Osteoblast (primary cell): ENCODE results near the gene PSMD9. TPM values are rescaled to one million over a fixed set of nuclear protein-coding genes. Genes with fewer than 3 reads are reported as not detected.

Experiments
- DNase-seq: peaks from one replicate; pipeline ENCODE4 v3.0.0; 2011; ENCODE audit warnings: low spot score, mixed read lengths; ENCODE audit not compliant: insufficient read length; ENCODE audit errors: missing footprints
- H2AFZ ChIP-seq: 2 replicates; pipeline ENCODE4 v1.6.0; 2011; ENCODE audit warnings: mild to moderate bottlenecking, low read length
- H3K27ac ChIP-seq: 2 replicates; pipeline ENCODE4 v1.5.1; 2011; ENCODE audit warnings: mild to moderate bottlenecking, low read depth, low read length, moderate library complexity
- H3K27me3 ChIP-seq: 2 replicates; pipeline ENCODE4 v1.6.0; 2012; ENCODE audit warnings: mild to moderate bottlenecking, control low read depth, inconsistent platforms, low read length, moderate library complexity; ENCODE audit not compliant: insufficient read depth
- H3K36me3 ChIP-seq: 2 replicates; pipeline ENCODE4 v1.5.1; 2011; ENCODE audit warnings: mild to moderate bottlenecking, low read length, control low read depth, moderate library complexity; ENCODE audit not compliant: insufficient read depth
- H3K4me1 ChIP-seq: 2 replicates; pipeline ENCODE4 v1.5.1; 2011; ENCODE audit warnings: mild to moderate bottlenecking, low read length, control low read depth, moderate library complexity; ENCODE audit not compliant: insufficient read depth
- H3K4me2 ChIP-seq: 2 replicates; pipeline ENCODE4 v1.6.0; 2011; ENCODE audit warnings: mild to moderate bottlenecking, low read length; ENCODE audit not compliant: insufficient read depth
- H3K4me3 ChIP-seq: fragments of 200-600 bp; sonication (generic); 3 replicates; pipeline ENCODE4 v1.5.1; 2012; ENCODE audit warnings: mild to moderate bottlenecking, low read length, inconsistent platforms; ENCODE audit not compliant: insufficient read depth
- H3K79me2 ChIP-seq: 2 replicates; pipeline ENCODE4 v1.6.0; 2012; ENCODE audit warnings: mild to moderate bottlenecking, low read length, control low read depth, inconsistent platforms; ENCODE audit not compliant: insufficient read depth
- H3K9me3 ChIP-seq: 2 replicates; pipeline ENCODE4 v1.5.1; 2011; ENCODE audit warnings: low read depth, low read length, control low read depth
- H4K20me1 ChIP-seq: 2 replicates; pipeline ENCODE4 v1.6.0; 2012; ENCODE audit warnings: mild to moderate bottlenecking, low read length, control low read depth; ENCODE audit not compliant: insufficient read depth
- total RNA-seq: library from RNA; depleted of rRNA; stranded (reverse); fragments of >200 nt; gene quantifications from 2 replicates; pipeline ENCODE4 v1.2.3, GENCODE V29; 2012
- TF ChIP-seq, protein P1 (sequence below): IDR thresholded peaks from 2 replicates; pipeline ENCODE4 v1.5.1; 2011; ENCODE audit warnings: mild to moderate bottlenecking, low read depth, low read length, moderate library complexity; ENCODE audit errors: extremely low read depth

PSMD9 gene
- total RNA-seq, 1 donor: 29.7 TPM

DNA sequence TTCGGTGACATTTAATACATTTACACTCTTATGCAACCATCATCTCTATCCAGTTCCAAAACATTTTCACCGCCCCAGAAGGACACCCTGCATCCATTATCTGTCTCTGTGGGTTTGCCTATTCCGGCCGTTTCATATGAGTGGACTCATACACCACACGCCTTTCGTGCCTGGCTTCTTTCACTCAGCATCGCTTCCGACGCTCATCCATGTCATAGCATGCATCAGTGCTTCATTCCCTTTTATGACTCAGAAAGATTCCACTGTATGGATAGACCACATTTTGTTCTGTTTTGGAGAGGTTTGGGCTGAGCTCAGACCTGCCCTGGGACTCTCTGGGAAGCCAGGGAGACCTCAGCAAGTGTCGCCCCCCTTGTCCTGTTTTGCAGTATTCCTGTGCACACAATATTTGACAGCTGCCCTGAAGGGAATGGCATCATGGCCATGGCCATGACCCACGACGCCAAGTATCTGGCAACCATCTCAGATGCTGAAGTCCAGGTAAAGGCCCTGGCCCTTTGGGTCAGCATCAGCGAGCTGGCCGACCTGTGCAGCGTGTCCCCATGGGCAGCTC, 53.6 kb downstream of the PSMD9 start:
- TF ChIP-seq, protein P1, sequence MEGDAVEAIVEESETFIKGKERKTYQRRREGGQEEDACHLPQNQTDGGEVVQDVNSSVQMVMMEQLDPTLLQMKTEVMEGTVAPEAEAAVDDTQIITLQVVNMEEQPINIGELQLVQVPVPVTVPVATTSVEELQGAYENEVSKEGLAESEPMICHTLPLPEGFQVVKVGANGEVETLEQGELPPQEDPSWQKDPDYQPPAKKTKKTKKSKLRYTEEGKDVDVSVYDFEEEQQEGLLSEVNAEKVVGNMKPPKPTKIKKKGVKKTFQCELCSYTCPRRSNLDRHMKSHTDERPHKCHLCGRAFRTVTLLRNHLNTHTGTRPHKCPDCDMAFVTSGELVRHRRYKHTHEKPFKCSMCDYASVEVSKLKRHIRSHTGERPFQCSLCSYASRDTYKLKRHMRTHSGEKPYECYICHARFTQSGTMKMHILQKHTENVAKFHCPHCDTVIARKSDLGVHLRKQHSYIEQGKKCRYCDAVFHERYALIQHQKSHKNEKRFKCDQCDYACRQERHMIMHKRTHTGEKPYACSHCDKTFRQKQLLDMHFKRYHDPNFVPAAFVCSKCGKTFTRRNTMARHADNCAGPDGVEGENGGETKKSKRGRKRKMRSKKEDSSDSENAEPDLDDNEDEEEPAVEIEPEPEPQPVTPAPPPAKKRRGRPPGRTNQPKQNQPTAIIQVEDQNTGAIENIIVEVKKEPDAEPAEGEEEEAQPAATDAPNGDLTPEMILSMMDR: no peak
- Histone ChIP-seq H3K9me3 (no peaks in the 10 kb centered on the region), H3K4me3 (no peak overlapping the region), H3K36me3 (peaks cover 16% of the 10 kb centered on the region), H2AFZ (no peak overlapping the region), H3K4me1 (peaks cover 17% of the 10 kb centered on the region), H4K20me1 (no peaks in the 10 kb centered on the region), H3K27me3 (no peaks in the 10 kb centered on the region), H3K27ac (peak overlapping the region; percentile 92), H3K79me2 (no peaks in the 10 kb centered on the region), H3K4me2 (no peak overlapping the region)
- no peak for DNase-seq

DNA sequence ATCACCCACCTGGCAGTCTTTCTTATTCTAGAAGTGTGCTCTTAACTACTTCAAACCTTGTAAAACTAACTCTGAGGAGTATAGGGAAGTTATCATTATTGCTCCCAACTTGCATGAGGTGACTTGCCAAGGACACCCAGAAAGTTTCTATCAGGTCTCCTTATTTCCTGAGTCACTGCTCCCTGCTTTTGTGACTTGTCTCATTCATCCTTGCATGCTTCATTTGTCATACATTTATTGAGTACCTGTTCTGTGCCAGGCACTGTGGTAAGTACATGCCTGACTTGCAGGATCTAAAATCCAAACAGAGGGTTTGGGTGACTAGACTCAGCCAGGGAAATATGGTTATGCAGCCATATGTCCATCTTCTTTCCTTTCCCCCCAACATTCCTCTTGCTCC, 55.3 kb downstream of the PSMD9 start:
- no peaks in the 10 kb centered on the region for H3K27me3 ChIP-seq
- H3K27ac ChIP-seq: no peak overlapping the region
- peaks cover 8% of the 10 kb centered on the region for H3K36me3 ChIP-seq
- H3K4me2 ChIP-seq: no peak overlapping the region
- DNase-seq: no peak
- H3K4me3 ChIP-seq: no peak overlapping the region
- no peaks in the 10 kb centered on the region for H3K79me2 ChIP-seq
- no peaks in the 10 kb centered on the region for H3K9me3 ChIP-seq
- TF ChIP-seq, protein P1: no peak
- no peak overlapping the region for H2AFZ ChIP-seq
- H3K4me1 ChIP-seq: peaks cover 21% of the 10 kb centered on the region
- no peaks in the 10 kb centered on the region for H4K20me1 ChIP-seq

DNA sequence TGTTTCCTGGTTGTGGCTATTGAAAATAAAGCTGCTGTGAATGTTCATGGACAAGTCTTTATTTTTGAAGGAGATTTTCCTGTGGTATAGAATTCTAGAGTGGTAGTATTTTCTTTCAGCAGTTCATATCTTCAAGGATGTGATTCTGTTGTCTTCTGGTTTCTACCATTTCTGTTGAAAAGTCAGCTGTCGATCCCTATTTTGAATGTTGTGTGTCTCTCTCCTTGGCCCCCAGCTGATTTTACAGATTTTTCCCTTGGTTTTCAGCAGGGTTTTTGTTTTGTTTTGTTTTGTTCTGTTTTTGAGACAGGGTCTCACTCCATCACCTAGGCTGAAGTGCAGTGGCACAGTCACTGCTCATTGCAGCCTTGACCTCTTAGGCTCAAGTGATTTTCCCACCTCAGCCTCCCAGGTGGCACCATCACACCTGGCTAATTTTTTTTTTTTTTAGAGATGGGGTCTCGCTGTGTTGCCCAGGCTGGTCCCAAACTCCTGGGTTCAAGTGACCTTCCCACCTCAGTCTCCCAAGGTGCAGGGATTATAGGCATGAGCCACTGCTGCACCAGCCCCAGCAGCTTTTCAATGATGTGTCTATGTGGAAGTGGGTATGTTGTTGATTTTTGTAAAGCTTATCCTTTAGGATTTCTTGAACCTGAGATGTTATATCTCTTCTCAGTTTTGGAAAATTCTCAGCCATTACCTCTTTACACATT, 57.9 kb downstream of the PSMD9 start:
- H2AFZ ChIP-seq: no peak overlapping the region
- peaks cover 8% of the 10 kb centered on the region for H3K36me3 ChIP-seq
- H4K20me1 ChIP-seq: no peaks in the 10 kb centered on the region
- peaks cover 20% of the 10 kb centered on the region for H3K4me1 ChIP-seq
- no peaks in the 10 kb centered on the region for H3K79me2 ChIP-seq
- TF ChIP-seq, protein P1: no peak
- H3K9me3 ChIP-seq: no peaks in the 10 kb centered on the region
- H3K27me3 ChIP-seq: no peaks in the 10 kb centered on the region
- H3K4me2 ChIP-seq: no peak overlapping the region
- no peak overlapping the region for H3K27ac ChIP-seq
- DNase-seq: no peak
- no peak overlapping the region for H3K4me3 ChIP-seq

DNA sequence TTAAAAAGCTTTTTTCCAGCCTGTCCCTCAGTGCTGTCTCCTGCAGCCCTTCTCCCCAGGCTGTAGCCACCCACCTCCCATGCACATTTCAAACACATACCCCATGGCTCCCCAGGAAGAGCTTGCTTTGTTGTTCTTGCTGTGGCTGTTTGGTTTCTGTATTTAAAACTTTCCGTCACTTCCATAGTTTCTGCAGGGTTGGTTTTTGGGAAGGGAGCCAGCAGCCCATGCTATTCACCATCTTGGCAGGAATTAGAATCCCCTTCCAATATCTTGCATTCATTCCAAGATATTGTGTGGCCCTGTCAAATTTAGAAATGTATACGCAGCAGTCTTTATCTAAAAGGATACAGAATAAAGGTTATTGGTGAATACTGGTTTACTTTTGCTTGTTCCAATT, 59.4 kb downstream of the PSMD9 start:
- Histone ChIP-seq H3K4me3 (no peak overlapping the region), H3K79me2 (no peaks in the 10 kb centered on the region), H4K20me1 (no peaks in the 10 kb centered on the region), H3K4me2 (no peak overlapping the region), H3K27me3 (no peaks in the 10 kb centered on the region), H3K27ac (no peak overlapping the region), H3K36me3 (peaks cover 5% of the 10 kb centered on the region), H3K4me1 (peaks cover 13% of the 10 kb centered on the region), H3K9me3 (no peaks in the 10 kb centered on the region), H2AFZ (no peak overlapping the region)
- TF ChIP-seq, protein P1: no peak
- no peak for DNase-seq
